BE2C (cell line): Measurements from ENCODE around the gene NDEL1.

Experiments used
- DNase-seq: peaks from one replicate; pipeline ENCODE4 v3.0.0-alpha.2; 2020
- H3K27me3 ChIP-seq: fragments of 250-450 bp; sonication (Bioruptor Pico); 2 replicates; pipeline ENCODE4 v1.5.1; 2020; ENCODE audit warnings: mild to moderate bottlenecking
- H3K36me3 ChIP-seq: fragments of 250-450 bp; sonication (Bioruptor Pico); 2 replicates; pipeline ENCODE4 v1.5.1; 2020; ENCODE audit warnings: mild to moderate bottlenecking
- H3K4me1 ChIP-seq: fragments of 250-450 bp; sonication (Bioruptor Pico); 2 replicates; pipeline ENCODE4 v1.5.1; 2020
- H3K4me3 ChIP-seq: 2 replicates; pipeline ENCODE4 v1.5.1; 2011; ENCODE audit warnings: low read depth, low read length
- H3K9me3 ChIP-seq: fragments of 250-450 bp; sonication (Bioruptor Pico); 2 replicates; pipeline ENCODE4 v1.5.1; 2020
- CTCF ChIP-seq: IDR thresholded peaks from 2 replicates; pipeline ENCODE4 v1.5.1; 2012; ENCODE audit warnings: mild to moderate bottlenecking, low read depth, low read length

NDEL1 gene

DNA sequence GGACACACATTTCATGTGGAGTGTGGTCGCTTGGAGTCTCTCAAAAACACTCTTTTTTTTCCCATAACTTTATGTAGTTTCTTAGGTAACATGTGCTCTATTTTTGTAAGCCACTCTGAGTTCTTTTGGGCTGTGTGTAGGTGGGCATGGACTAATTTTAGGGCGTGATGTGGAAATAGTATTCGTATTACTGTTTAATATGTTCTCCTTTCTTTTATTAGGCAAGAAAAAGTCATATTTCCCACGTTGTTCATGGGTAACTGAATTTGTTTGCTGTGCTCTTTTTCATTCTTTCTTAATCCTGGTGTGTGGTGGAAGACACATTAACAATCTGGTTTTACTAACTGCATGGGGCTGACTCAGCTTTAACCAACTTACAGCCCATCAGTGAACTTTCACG lies 27.4 kb downstream of the NDEL1 start:
- TF ChIP-seq CTCF: no peak
- Histone ChIP-seq H3K9me3 (no peaks in the 10 kb centered on the region), H3K27me3 (no peaks in the 10 kb centered on the region), H3K36me3 (no peaks in the 10 kb centered on the region), H3K4me1 (no peaks in the 10 kb centered on the region), H3K4me3 (no peak overlapping the region)
- DNase-seq: no peak

DNA sequence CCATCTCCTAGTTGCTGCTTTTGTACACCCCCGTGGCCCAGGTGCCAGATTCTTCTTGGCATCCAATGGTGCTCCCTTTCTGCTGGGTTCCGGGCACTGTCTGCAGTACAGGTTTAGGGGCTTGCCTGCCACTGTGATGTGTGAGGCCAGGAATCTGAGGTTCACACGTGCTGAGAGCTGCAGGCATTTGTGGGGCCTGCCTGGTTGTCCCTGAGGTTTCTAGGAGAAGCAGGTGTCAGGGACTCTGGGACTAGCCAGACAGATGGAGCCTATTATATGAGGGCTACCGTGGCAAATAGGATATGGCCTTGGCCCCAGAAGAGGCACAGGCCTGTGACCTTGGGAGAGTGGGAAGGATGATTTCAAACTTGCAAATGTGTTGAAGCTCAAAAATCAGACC lies 29.3 kb downstream of the NDEL1 start:
- Histone ChIP-seq H3K27me3 (no peaks in the 10 kb centered on the region), H3K9me3 (no peaks in the 10 kb centered on the region), H3K36me3 (no peaks in the 10 kb centered on the region), H3K4me3 (no peak overlapping the region), H3K4me1 (no peaks in the 10 kb centered on the region)
- no peak for TF ChIP-seq CTCF
- DNase-seq: no peak

DNA sequence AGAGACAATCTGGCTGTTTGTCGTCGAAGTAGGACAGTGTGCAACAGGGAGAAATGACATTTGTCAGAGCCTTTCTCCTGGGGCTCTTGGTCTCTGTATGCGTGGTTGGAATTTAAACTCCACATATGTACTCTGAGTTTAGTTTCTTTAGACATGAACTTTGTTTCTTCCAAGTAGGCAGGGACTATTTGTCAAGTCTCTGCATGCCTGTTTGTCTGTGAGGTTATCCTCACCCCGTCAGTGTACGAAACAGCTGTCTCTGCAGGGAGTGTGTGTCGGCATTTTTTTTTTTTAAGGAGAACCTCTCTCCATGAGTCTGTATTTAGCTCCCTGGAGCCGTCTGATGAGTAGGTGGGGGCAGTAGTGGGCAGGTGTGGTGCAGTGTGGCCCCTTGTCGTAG lies 29.7 kb downstream of the NDEL1 start:
- H3K4me3 ChIP-seq: no peak overlapping the region
- H3K36me3 ChIP-seq: no peaks in the 10 kb centered on the region
- no peaks in the 10 kb centered on the region for H3K4me1 ChIP-seq
- DNase-seq: no peak
- TF ChIP-seq CTCF: no peak
- no peaks in the 10 kb centered on the region for H3K27me3 ChIP-seq
- H3K9me3 ChIP-seq: no peaks in the 10 kb centered on the region

DNA sequence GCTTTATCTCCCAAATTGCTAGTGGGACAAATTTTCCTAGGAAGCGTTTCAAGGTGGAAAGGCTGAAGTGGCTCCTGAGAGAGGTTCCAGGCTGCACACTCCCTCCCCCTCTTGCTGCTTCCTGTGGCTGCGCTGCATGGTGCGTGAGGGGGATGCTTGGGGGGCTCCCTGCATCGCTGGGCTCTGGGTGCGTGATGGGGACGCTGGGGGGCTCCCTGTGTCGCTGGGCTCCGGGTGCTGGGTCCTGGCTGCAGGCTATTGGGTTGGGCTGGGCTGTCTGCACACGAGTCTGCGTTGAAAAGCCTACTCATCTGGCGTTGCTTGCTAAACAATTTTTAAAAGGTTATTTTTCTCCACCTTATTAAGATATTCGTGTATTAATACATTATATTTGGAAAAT lies 30.1 kb downstream of the NDEL1 start:
- no peak for DNase-seq
- no peaks in the 10 kb centered on the region for H3K36me3 ChIP-seq
- H3K4me1 ChIP-seq: no peaks in the 10 kb centered on the region
- H3K9me3 ChIP-seq: no peaks in the 10 kb centered on the region
- no peaks in the 10 kb centered on the region for H3K27me3 ChIP-seq
- no peak overlapping the region for H3K4me3 ChIP-seq
- no peak for TF ChIP-seq CTCF

DNA sequence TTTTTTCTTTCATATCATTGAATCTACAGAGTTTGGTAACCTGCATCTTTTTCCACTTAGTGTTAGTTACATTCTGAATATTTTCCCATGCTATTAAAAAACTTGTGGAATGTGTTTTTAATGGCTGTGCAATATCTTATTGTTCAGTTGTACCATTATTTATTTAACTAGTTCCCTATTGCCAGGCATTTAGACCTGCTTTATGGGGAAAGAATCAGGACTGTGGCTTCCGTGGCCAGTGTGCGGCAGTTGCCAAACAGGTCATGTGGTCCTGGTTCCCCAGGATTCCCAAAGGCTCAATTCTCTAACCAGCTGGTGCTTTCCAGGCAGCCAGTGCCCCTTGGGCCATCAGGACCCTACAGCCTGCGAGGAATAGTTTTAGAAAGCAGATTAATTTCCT lies 30.8 kb downstream of the NDEL1 start:
- H3K36me3 ChIP-seq: no peaks in the 10 kb centered on the region
- TF ChIP-seq CTCF: no peak
- no peak for DNase-seq

DNA sequence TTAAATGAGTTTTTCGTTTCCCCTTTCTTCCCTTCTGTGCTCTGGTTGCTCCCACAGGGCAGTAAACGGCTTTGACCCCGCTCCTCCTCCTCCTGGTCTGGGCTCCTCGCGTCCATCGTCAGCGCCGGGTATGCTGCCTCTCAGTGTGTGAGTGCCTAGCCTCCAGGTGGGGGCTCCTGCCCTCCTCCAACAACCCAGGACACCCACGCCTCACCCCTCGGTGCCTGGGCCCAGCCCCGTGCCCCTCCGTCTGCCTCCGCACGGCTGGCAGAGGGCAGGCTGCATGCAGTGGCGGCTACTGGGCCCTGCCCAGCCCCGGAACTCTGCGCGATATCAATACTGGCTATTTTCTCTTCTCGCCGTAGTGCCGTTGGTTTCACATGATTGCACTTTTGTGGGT lies 31.2 kb downstream of the NDEL1 start:
- Histone ChIP-seq H3K4me1 (no peaks in the 10 kb centered on the region), H3K27me3 (no peaks in the 10 kb centered on the region), H3K4me3 (no peak overlapping the region), H3K36me3 (no peaks in the 10 kb centered on the region), H3K9me3 (no peaks in the 10 kb centered on the region)
- DNase-seq: no peak
- TF ChIP-seq CTCF: no peak

More for the DNA sequence above, 30.8 kb downstream of the NDEL1 start:
- Histone ChIP-seq H3K27me3 (no peaks in the 10 kb centered on the region), H3K4me1 (no peaks in the 10 kb centered on the region), H3K4me3 (no peak overlapping the region), H3K9me3 (no peaks in the 10 kb centered on the region)
